NCI-H146 (cell line): ENCODE results near the gene ARHGEF7.
"Not testable (repeated sequence)": the region's sequence is repeated elsewhere in the genome, so short reads cannot be mapped to it uniquely, and the experiment has no call there.

ENCODE experiments used
- DNase-seq: peaks from one replicate; lab custom pipeline; 2025; lab: John Stamatoyannopoulos, UW

Gene ARHGEF7

DNA sequence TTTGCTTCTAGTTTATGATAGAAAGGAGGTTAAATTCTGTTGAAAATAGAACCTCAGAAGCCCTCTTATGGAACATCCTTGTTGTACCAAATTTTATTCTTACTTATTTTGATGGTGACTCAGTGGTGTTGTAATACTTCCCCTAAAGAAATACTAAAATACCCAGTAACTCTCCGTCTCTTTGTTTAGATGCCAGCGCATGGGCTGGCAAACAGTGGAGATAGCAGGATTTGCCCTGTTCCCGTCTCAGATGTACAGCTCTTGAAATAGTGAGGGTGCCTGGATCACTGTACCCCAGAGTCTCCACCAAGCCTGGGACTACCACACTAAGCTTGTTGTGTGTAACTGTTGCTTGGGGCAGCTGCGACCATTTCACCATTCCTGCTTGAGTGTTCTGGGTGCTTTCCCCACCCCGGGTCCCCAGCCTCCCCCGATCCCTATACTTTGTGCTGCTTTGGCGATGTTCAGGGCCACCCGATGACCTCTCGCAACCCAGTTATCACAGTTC is 138.3 kb downstream of the ARHGEF7 start:
- no peak for DNase-seq

DNA sequence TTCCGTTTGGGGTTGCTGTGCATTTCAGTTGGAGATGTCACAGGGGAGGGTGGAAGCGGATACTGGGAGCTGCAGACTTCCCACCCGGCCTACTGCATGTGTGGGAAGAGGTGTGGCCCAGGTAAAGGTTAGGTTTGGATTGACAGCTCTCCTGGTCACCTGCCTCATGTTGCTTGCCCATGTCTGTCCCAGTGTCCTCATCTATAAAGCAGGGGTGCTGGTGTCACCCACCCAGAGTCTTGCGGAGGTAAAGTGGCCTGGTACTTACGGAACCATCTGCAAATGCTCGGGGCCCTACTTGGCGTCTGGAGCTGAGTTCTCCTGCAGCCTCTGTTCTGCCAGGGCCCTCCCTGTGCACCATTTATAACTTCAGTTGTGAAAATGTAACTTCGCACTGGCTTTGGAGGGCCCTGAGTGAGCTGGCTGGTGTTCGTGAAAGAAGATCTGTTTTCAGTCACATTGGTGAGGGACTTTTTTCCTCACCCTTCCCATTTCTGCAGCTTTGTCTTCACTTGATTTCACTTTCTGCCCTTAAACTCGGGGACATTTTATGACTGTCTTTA is 140.2 kb downstream of the ARHGEF7 start:
- no peak for DNase-seq

GRCh38 chr13:111256458-111256857 is 141.3 kb downstream of the ARHGEF7 start:
- DNase-seq: no peak

DNA sequence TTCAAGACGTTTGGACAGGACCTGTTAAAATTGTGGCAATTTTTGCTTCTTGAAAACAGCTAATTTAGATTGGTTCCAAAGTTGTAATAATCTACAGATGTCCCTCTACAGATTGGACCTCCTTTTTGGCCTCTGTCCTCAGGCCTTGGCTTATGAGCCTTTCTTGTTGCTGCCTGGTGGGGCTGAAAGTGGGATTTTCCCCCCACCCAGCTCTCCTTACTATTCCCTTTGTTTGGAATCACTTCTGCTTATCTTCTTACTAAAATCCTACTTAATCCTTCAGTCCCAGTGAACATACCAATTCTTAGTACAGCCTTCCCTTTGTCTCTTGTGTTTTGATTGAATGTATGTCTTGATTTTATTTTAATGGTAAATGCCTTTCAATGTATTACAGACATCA is 141.8 kb downstream of the ARHGEF7 start:
- no peak for DNase-seq

DNA sequence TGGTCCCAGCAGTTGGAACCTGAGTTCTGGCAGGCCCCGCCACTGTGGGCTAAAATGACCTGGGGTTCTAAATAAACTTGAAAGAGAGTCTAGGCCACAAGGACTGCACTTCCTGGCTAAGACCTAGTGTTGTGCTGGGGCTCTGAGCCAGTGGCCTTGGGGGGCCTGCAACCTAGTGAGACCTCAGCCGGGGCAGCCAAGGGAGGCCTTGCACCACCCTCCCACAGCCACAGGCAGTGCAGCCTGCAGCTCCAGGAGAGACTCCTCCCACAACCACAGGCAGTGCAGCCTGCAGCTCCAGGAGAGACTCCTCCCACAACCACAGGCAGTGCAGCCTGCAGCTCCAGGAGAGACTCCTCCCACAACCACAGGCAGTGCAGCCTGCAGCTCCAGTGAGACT is 142.8 kb downstream of the ARHGEF7 start:
- DNase-seq: not testable (repeated sequence)

GRCh38 chr13:111258637-111259036 is 143.5 kb downstream of the ARHGEF7 start:
- no peak for DNase-seq

DNA sequence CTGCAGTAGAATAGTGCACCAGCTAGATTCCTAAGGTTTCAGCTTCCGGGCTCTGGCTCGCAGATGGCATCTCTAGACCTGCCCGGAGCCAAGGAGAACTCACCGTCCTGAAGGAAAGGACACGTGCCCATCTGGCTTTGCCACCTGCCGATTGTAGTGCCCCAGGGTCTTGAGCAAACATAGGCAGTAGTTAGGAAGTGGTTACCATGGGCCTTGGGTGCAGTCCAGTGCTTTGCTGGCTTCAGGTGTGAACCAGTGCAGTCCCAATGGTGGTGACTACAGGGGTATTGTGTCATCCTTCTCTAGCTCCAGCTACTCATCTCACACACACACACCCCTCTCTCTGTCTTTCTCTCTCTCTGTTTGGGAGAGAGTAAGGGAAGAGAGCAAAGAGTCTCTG is 143.9 kb downstream of the ARHGEF7 start:
- no peak for DNase-seq

DNA sequence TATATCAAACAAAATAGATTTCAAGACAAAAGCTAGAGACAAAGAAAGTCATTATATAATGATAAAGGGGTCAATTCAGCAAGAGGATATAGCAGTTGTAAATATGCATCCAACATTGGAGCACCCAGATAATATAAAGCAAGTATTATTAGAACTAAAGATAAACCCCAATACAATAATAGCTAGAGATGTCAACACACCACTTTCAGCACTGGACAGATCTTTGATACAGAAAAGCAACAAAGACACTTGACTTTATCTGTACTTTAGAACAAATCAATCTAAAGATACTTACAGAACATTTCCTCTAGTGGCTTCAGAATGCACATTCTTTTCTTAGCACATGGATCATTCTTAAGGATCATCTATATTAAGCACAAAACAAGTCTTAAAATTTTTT is 146.2 kb downstream of the ARHGEF7 start:
- no peak for DNase-seq

GRCh38 chr13:111262281-111262680 is 147.2 kb downstream of the ARHGEF7 start:
- DNase-seq: no peak

DNA sequence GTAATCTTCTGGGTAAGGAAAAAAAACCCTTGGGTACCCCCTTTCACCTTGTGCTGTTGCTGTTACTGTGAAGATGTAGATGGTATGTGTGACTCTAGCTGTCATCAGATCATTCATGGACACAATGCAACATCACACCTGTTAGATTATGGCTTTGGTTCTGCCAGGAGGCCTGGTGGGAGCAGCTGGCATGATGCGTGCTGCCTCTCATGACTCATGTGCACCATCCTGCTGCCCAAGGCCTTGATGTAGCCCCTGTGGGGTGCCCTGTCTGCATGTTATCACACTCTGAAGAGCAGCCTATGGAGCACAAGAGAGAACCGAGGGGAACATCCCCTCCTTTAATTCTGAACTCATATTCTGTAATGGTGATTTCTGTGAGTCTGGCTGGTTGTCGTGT is 147.6 kb downstream of the ARHGEF7 start:
- no peak for DNase-seq

DNA sequence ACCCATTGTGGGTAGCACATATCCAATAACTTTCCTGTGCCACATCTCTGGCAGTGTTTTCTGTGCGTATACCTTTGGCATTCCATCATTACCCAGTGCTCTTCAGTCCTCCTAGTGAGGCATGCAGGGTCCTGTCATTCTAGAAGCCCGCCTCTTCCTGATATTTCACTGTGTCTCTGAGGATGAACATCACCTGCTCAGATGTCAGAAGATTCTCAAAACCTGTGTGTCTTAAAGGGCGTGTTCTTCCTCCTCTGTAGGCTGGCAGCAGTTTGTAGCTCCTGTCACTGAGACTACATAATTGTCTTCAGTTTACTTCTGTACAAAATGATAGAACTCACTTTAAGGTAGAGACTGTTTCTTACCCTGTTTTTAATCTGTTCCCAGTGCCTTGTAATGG is 148.5 kb downstream of the ARHGEF7 start:
- no peak for DNase-seq

- DNase-seq: no peak
Observed at GRCh38 chr13:111265006-111265700, 150.0 kb downstream of the ARHGEF7 start.

DNA sequence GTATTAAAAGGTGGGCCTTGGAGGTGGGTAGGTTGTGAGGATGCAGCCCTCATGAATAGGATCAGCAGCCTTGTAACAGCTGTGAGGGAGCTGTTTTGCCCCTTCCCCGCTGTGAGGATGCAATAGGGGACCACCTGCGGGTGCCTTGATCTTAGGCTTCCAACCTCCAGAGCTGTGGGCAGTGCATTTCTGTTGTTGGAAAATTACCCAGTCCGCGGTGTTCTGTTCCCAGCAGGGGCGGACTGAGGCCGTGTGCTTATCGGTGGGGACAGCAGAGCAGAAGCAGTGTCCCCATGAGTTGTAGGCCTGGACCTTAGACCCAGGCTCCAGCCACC is 150.6 kb downstream of the ARHGEF7 start:
- DNase-seq: peak; percentile 71

- no peak for DNase-seq
Observed at GRCh38 chr13:111267205-111267604, 152.1 kb downstream of the ARHGEF7 start.

GRCh38 chr13:111267784-111268183 is 152.7 kb downstream of the ARHGEF7 start:
- no peak for DNase-seq

GRCh38 chr13:111269508-111269907 is 154.4 kb downstream of the ARHGEF7 start:
- DNase-seq: no peak

GRCh38 chr13:111270126-111270525 is 155.0 kb downstream of the ARHGEF7 start:
- no peak for DNase-seq

DNA sequence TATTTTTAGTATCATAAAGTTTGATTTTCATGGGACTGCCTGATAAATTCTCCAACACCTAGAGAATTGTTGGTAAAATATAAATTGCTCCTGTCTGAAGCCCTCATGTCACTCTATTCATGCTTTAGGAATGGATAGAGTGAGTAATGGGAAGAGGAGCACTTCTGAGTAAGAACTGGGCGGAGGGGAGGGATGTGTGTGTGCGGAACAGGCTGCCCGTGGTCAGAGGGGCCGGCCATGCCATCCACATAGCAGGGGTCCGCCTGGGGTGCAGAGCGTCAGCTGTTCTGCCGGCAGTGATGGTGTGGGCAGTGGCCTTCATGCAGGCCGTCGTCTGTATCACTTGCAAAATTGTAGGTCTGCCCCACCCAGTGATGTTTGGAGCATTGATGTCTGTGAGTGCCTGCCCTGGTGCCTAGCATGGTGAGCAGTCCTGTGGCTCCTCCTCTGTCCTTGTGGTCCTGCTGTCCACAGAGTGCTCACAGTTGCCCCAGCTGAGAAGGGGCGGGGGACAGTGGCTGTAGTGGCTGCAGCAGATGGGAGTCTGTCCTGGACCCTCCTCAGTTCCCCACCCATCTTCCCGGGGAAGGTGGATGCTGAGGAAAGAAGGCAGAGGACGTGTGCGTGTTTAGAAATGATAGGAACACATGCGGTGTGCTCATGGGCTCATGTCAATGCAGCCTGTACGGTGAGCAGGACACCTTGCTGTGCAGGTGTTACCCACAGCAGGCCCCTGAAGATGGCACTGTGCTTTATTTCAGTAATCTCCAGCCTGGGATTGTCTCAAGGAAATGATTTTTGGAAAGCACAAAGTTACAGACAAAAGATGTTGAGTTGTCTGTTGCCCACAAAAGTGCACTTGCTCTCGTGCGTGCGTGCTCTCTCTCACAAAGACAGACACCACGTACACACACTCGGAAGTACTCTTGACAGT is 155.9 kb downstream of the ARHGEF7 start:
- no peak for DNase-seq

GRCh38 chr13:111272117-111272516 is 157.0 kb downstream of the ARHGEF7 start:
- DNase-seq: no peak

GRCh38 chr13:111275382-111275781 is 160.3 kb downstream of the ARHGEF7 start:
- no peak for DNase-seq

DNA sequence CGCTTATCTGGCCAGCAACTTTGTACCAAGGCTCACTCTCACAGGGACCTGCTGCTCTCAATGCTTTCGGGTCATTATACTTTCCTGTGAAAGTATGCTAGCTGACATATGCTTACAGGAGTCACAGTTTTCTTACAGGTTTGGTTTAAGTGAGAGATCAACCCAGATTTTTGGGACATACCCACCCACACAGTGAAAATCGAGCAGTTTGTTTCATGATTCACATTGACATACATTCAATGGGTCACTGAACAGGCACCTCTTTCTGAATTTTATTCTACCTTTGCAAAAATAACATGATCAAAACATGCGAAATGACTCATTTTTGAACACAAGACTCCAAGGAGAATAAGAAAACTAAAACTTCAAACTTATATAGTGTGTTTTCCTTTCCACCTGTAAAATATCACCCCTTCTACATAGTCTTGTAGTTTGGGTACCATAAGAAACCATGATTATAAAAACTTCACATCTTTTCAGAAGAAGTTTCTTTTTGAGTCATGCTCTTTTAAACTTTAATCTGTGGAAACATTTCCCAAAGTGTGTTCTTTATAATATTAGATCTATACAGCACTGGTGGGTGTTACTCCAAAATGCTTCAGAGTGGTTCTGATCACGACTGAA is 161.0 kb downstream of the ARHGEF7 start:
- DNase-seq: no peak

DNA sequence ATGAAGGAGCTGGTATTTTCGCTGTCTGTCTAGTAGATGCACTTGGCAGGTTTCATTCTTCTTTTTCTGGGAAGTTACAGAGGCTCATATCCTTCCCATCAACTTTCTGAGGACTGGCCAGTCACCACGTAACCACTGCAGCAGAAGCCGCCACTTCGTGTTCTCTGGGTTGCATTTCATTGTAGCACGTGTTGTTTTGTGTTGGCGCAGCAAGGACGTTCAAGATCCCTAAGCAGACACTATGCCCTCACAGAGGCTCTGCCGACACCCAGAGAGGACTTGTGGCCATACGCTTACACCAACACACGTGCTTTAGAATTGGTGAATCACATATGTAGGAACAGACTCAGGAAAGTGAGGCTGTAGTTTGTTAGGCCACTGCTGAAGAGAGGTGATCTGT is 163.1 kb downstream of the ARHGEF7 start:
- DNase-seq: no peak
